Measurements from ENCODE around the gene GPLD1. TPM values are rescaled to one million over a fixed set of nuclear protein-coding genes. Genes with fewer than 3 reads are reported as not detected.

Gene GPLD1
- total RNA-seq, 1 experiment from 2014 or later: 10.1 TPM

- Mint-ChIP-seq H3K36me3 (ENCODE audit: insufficient read depth, unreplicated experiment) (no peaks in the 10 kb centered on the region), H3K27ac (ENCODE audit: unreplicated experiment) (no peak overlapping the region), H3K27me3 (ENCODE audit: insufficient read depth, unreplicated experiment) (no peaks in the 10 kb centered on the region), H3K4me1 (ENCODE audit: low read depth, unreplicated experiment) (no peaks in the 10 kb centered on the region), H3K9me3 (ENCODE audit: unreplicated experiment) (no peaks in the 10 kb centered on the region), H3K4me3 (ENCODE audit: unreplicated experiment) (no peak overlapping the region)
- Histone ChIP-seq H3K4me3 (ENCODE audit: low read depth, low read length) (no peak overlapping the region), H3K36me3 (ENCODE audit: control insufficient read depth, insufficient read depth, low read length) (no peaks in the 10 kb centered on the region), H3K4me1 (no peaks in the 10 kb centered on the region), H3K9me3 (no peaks in the 10 kb centered on the region), H3K27me3 (replicated peaks; ENCODE audit: control insufficient read depth, insufficient read depth, low read length) (no peaks in the 10 kb centered on the region)
- POLR2A ChIA-PET: no interaction called here
- no peak for TF ChIP-seq CTCF (IDR thresholded peaks at IDR 0.05; ENCODE audit: insufficient read depth in 1 of 2, low read depth in 1 of 2, low read length in 1 of 2, severe bottlenecking in 1 of 2, unreplicated experiment in 1 of 2)
- DNase-seq: no peak
- intact Hi-C loops (cut with micrococcal nuclease; ENCODE audit: unreplicated experiment): no loop called here
- CTCF ChIA-PET: no interaction called here
- BruUV-seq (replicated peaks): no TSS peak
Observed at GRCh38 chr6:24460966-24461365, 28.4 kb downstream of the GPLD1 start.

- BruUV-seq (replicated peaks): no TSS peak
- no peak for TF ChIP-seq CTCF (IDR thresholded peaks at IDR 0.05; ENCODE audit: insufficient read depth in 1 of 2, low read depth in 1 of 2, low read length in 1 of 2, severe bottlenecking in 1 of 2, unreplicated experiment in 1 of 2)
- no peaks in the 10 kb centered on the region for H3K9me3 Mint-ChIP-seq (ENCODE audit: unreplicated experiment)
- Histone ChIP-seq H3K4me1 (no peaks in the 10 kb centered on the region), H3K36me3 (ENCODE audit: control insufficient read depth, insufficient read depth, low read length) (no peaks in the 10 kb centered on the region), H3K4me3 (ENCODE audit: low read depth, low read length) (no peak overlapping the region), H3K9me3 (no peaks in the 10 kb centered on the region), H3K27me3 (replicated peaks; ENCODE audit: control insufficient read depth, insufficient read depth, low read length) (no peaks in the 10 kb centered on the region)
- intact Hi-C loops (cut with micrococcal nuclease; ENCODE audit: unreplicated experiment): no loop called here
- POLR2A ChIA-PET: no interaction called here
- no peak overlapping the region for H3K27ac Mint-ChIP-seq (ENCODE audit: unreplicated experiment)
- H3K4me3 Mint-ChIP-seq (ENCODE audit: unreplicated experiment): no peak overlapping the region
- no peaks in the 10 kb centered on the region for H3K27me3 Mint-ChIP-seq (ENCODE audit: insufficient read depth, unreplicated experiment)
- no peak for DNase-seq
- no peaks in the 10 kb centered on the region for H3K36me3 Mint-ChIP-seq (ENCODE audit: insufficient read depth, unreplicated experiment)
- H3K4me1 Mint-ChIP-seq (ENCODE audit: low read depth, unreplicated experiment): no peaks in the 10 kb centered on the region
- CTCF ChIA-PET: interaction anchor here (0.9 kb wide), 1 partner anchor 62 kb away, joined by 3 read pairs; no protein-coding TSS in a partner anchor
Observed at GRCh38 chr6:24458941-24459340, 30.4 kb downstream of the GPLD1 start.

GRCh38 chr6:24458134-24458533 lies 31.2 kb downstream of the GPLD1 start:
- Histone ChIP-seq H3K9me3 (no peaks in the 10 kb centered on the region), H3K36me3 (ENCODE audit: control insufficient read depth, insufficient read depth, low read length) (no peaks in the 10 kb centered on the region), H3K4me3 (ENCODE audit: low read depth, low read length) (no peak overlapping the region), H3K4me1 (no peaks in the 10 kb centered on the region), H3K27me3 (replicated peaks; ENCODE audit: control insufficient read depth, insufficient read depth, low read length) (no peaks in the 10 kb centered on the region)
- no peak for TF ChIP-seq CTCF (IDR thresholded peaks at IDR 0.05; ENCODE audit: insufficient read depth in 1 of 2, low read depth in 1 of 2, low read length in 1 of 2, severe bottlenecking in 1 of 2, unreplicated experiment in 1 of 2)
- Mint-ChIP-seq H3K27ac (ENCODE audit: unreplicated experiment) (no peak overlapping the region), H3K9me3 (ENCODE audit: unreplicated experiment) (no peaks in the 10 kb centered on the region), H3K27me3 (ENCODE audit: insufficient read depth, unreplicated experiment) (no peaks in the 10 kb centered on the region), H3K4me3 (ENCODE audit: unreplicated experiment) (no peak overlapping the region), H3K36me3 (ENCODE audit: insufficient read depth, unreplicated experiment) (no peaks in the 10 kb centered on the region), H3K4me1 (ENCODE audit: low read depth, unreplicated experiment) (no peaks in the 10 kb centered on the region)
- intact Hi-C loops (cut with micrococcal nuclease; ENCODE audit: unreplicated experiment): no loop called here
- ChIA-PET CTCF (no interaction called here), POLR2A (no interaction called here)
- no TSS peak for BruUV-seq (replicated peaks)
- no peak for DNase-seq
